ENCODE results near the gene SCRN2.

Gene SCRN2

GRCh38 chr17:47856830-47857229, 15.8 kb upstream of the SCRN2 start:
- DNase-seq: no peak
- H3K27ac ChIP-seq: no peak overlapping the region
- H3K4me3 ChIP-seq (ENCODE audit: low read depth, low read length): no peak overlapping the region
- no peaks in the 10 kb centered on the region for H3K36me3 ChIP-seq
- no peak for TF ChIP-seq CTCF (IDR thresholded peaks at IDR 0.05; ENCODE audit: low read depth, low read length)
- no peaks in the 10 kb centered on the region for H3K27me3 ChIP-seq (ENCODE audit: insufficient read depth, low read depth, severe bottlenecking)
- no peaks in the 10 kb centered on the region for H3K9me3 ChIP-seq (ENCODE audit: severe bottlenecking)

- no peak for TF ChIP-seq CTCF (IDR thresholded peaks at IDR 0.05; ENCODE audit: low read depth, low read length)
- Histone ChIP-seq H3K27me3 (ENCODE audit: insufficient read depth, low read depth, severe bottlenecking) (no peaks in the 10 kb centered on the region), H3K27ac (no peak overlapping the region), H3K4me3 (ENCODE audit: low read depth, low read length) (no peak overlapping the region), H3K36me3 (no peaks in the 10 kb centered on the region; the same call in 1 of the 2 replicates), H3K9me3 (ENCODE audit: severe bottlenecking) (no peaks in the 10 kb centered on the region)
- DNase-seq: no peak
These were observed 14.7 kb upstream of the SCRN2 start for GRCh38 chr17:47855737-47856136.

GRCh38 chr17:47853616-47854015, 12.5 kb upstream of the SCRN2 start:
- Histone ChIP-seq H3K36me3 (no peaks in the 10 kb centered on the region; the same call in 1 of the 2 replicates), H3K27ac (no peak overlapping the region), H3K27me3 (ENCODE audit: insufficient read depth, low read depth, severe bottlenecking) (no peaks in the 10 kb centered on the region), H3K9me3 (ENCODE audit: severe bottlenecking) (no peaks in the 10 kb centered on the region), H3K4me3 (ENCODE audit: low read depth, low read length) (no peak overlapping the region)
- DNase-seq: no peak
- TF ChIP-seq CTCF (IDR thresholded peaks at IDR 0.05; ENCODE audit: low read depth, low read length): no peak

- no peaks in the 10 kb centered on the region for H3K27me3 ChIP-seq (ENCODE audit: insufficient read depth, low read depth, severe bottlenecking)
- no peaks in the 10 kb centered on the region for H3K9me3 ChIP-seq (ENCODE audit: severe bottlenecking)
- H3K36me3 ChIP-seq: peaks cover 7% of the 10 kb centered on the region
- H3K27ac ChIP-seq: no peak overlapping the region
- DNase-seq: no peak
- H3K4me3 ChIP-seq (ENCODE audit: low read depth, low read length): no peak overlapping the region
- no peak for TF ChIP-seq CTCF (IDR thresholded peaks at IDR 0.05; ENCODE audit: low read depth, low read length)
These were observed 11.3 kb upstream of the SCRN2 start for GRCh38 chr17:47852113-47852949.

- no peak overlapping the region for H3K4me3 ChIP-seq (ENCODE audit: low read depth, low read length)
- DNase-seq: no peak
- no peaks in the 10 kb centered on the region for H3K27me3 ChIP-seq (ENCODE audit: insufficient read depth, low read depth, severe bottlenecking)
- peaks cover 12% of the 10 kb centered on the region for H3K36me3 ChIP-seq
- no peaks in the 10 kb centered on the region for H3K9me3 ChIP-seq (ENCODE audit: severe bottlenecking)
- H3K27ac ChIP-seq: no peak overlapping the region
- TF ChIP-seq CTCF (IDR thresholded peaks at IDR 0.05; ENCODE audit: low read depth, low read length): no peak
These were observed 10.7 kb upstream of the SCRN2 start for GRCh38 chr17:47851764-47852112.

Data from WERI-Rb-1 (cell line).